Measurements from ENCODE around the gene STIP1.

STIP1 gene

GRCh38 chr11:64183890-64184289 is 2.1 kb upstream of the STIP1 start:
- no peak for TF ChIP-seq CTCF (IDR thresholded peaks at IDR 0.05; ENCODE audit: low read depth, low read length, missing control alignments)
- DNase-seq (ENCODE audit: extremely low read depth, low read depth): no peak
- peak overlapping the region; percentile 75 for H3K4me3 ChIP-seq (replicated peaks; ENCODE audit: low read depth, low read length)

- H3K4me3 ChIP-seq (replicated peaks; ENCODE audit: low read depth, low read length): peak overlapping the region; percentile 75
- no peak for DNase-seq (ENCODE audit: extremely low read depth, low read depth)
- peak; percentile 18 for TF ChIP-seq CTCF (IDR thresholded peaks at IDR 0.05; ENCODE audit: low read depth, low read length, missing control alignments)
These were observed 737 bp upstream of the STIP1 start for GRCh38 chr11:64185175-64185692.

GRCh38 chr11:64186492-64187165 is 658 bp downstream of the STIP1 start:
- no peak for TF ChIP-seq CTCF (IDR thresholded peaks at IDR 0.05; ENCODE audit: low read depth, low read length, missing control alignments)
- DNase-seq (ENCODE audit: extremely low read depth, low read depth): no peak

GRCh38 chr11:64192434-64192833 is 6.5 kb downstream of the STIP1 start:
- no peak for TF ChIP-seq CTCF (IDR thresholded peaks at IDR 0.05; ENCODE audit: low read depth, low read length, missing control alignments)
- H3K4me3 ChIP-seq (replicated peaks; ENCODE audit: low read depth, low read length): no peak overlapping the region
- DNase-seq (ENCODE audit: extremely low read depth, low read depth): no peak

More at GRCh38 chr11:64186492-64187165, 658 bp downstream of the STIP1 start:
- H3K4me3 ChIP-seq (replicated peaks; ENCODE audit: low read depth, low read length): no peak overlapping the region

- no peak overlapping the region for H3K4me3 ChIP-seq (replicated peaks; ENCODE audit: low read depth, low read length)
- no peak for DNase-seq (ENCODE audit: extremely low read depth, low read depth)
- TF ChIP-seq CTCF (IDR thresholded peaks at IDR 0.05; ENCODE audit: low read depth, low read length, missing control alignments): no peak
These were observed 10.7 kb downstream of the STIP1 start for GRCh38 chr11:64196626-64197025.

- no peak overlapping the region for H3K4me3 ChIP-seq (replicated peaks; ENCODE audit: low read depth, low read length)
- DNase-seq (ENCODE audit: extremely low read depth, low read depth): no peak
- TF ChIP-seq CTCF (IDR thresholded peaks at IDR 0.05; ENCODE audit: low read depth, low read length, missing control alignments): no peak
These were observed 12.5 kb downstream of the STIP1 start for GRCh38 chr11:64198511-64198910.

All from HFF-Myc (cell line).